GM20431 (cell line): ENCODE results near the gene FAT4.

Experiments
- in situ Hi-C: fragments of 300-500 bp; cut with MseI, MboI; formaldehyde crosslinking; loops from one replicate; pipeline ENCODE4 v1.15.0; 2020; ENCODE audit warnings: low sequenced_read_pairs; ENCODE audit not compliant: unreplicated experiment

The FAT4 gene

DNA sequence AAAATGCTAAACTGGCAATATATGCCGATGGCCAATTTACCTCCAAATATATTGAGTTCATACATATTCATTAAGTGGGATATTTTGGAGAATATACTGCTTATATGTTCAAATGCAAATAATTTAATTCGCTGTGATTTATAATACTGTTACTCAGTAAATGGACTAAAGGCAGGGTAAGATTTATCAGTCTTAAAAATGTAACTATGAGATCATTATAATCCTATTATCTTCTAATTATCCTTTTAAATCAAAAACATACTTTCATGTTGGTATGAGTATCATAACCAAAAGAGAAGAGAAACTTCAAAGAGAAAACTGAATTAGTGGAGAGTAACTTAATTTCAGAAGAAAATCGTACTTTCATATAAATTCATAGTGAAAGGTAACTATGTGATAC, 44.6 kb downstream of the FAT4 start:
- in situ Hi-C loops = no loop called here

DNA sequence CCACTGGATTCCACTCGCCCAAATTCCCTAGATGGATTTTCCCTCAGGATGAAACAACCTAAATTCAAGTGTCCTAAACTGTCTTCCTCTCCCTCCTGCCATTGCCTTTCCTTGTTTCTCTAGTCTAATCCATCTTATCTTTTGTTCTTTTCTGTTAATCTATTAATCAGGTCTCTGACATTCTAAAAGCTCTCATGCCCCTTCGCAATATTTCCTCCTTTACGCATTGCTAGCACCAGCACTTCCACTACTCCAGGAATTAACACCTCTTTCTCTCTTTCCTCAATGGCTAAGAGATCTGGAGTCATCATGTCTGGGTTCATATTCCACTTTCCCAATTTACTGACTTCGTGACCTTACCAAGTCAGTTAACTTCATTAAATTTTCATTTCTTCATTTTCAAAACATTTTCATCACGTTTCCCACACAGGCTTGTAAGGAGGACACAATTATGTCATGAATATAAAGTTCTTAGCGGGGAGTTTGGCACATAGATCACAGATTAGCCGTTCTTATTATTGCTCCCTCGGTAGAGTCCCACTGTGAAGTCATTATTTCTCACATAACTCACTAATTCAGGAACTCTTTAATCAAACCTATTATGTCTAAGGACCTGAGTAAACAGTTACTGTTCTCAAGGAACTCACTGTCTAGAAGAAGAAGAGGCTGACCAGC, 45.3 kb downstream of the FAT4 start:
- in situ Hi-C loops = no loop called here

DNA sequence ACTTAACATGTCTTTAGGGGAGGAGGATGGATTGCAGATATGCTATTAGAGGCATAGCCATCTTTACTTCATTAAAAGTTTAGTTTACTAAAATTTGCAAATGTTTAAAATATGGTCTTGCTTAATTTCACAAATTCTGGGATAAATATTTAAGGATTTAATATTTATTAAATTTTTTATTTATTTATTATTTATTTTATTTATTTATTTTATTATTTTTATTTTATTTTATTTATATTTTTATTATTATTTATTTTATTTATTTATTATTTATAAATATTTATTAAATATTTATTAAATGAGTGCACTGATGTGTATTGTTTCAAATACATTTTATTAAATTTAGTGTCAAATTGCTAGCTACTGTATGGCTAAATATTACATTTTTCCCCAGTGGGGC, 46.0 kb downstream of the FAT4 start:
- in situ Hi-C loops = no loop called here
